ENCODE results near the gene USH1C. TPM values are rescaled to one million over a fixed set of nuclear protein-coding genes. Genes with fewer than 3 reads are reported as not detected.

Gene USH1C
- total RNA-seq, 1 experiment from 2014 or later: 1.0 TPM

GRCh38 chr11:17524221-17524620 lies 20.0 kb downstream of the USH1C start:
- Histone ChIP-seq H2BK20ac (ENCODE audit: low read depth, low read length, poor library complexity, severe bottlenecking) (no peak overlapping the region), H2AFZ (ENCODE audit: low read length) (no peak overlapping the region), H2BK15ac (ENCODE audit: low read depth, low read length) (no peak overlapping the region), H3K56ac (ENCODE audit: insufficient read length, low read depth, low read length) (no peak overlapping the region), H3K27me3 (ENCODE audit: insufficient read depth, low read length) (no peaks in the 10 kb centered on the region), H3K27ac (ENCODE audit: insufficient read length, low read depth, low read length) (no peak overlapping the region), H3T11ph (ENCODE audit: low read length) (no peak overlapping the region), H3K23me2 (ENCODE audit: insufficient read length, low read depth, low read length, poor library complexity, severe bottlenecking) (no peaks in the 10 kb centered on the region), H2BK120ac (ENCODE audit: low read depth, low read length, poor library complexity, severe bottlenecking) (no peak overlapping the region), H3K79me2 (ENCODE audit: insufficient read depth, low read length) (no peaks in the 10 kb centered on the region), H3K23ac (ENCODE audit: insufficient read length, low read depth, low read length) (no peak overlapping the region), H2AK5ac (ENCODE audit: insufficient read length, low read length) (no peak overlapping the region), H3K9me3 (ENCODE audit: control insufficient read depth, low read depth, low read length) (no peaks in the 10 kb centered on the region), H3K4ac (ENCODE audit: low read depth, low read length) (no peak overlapping the region), H2BK5ac (ENCODE audit: insufficient read length, low read length) (no peak overlapping the region), H4K91ac (ENCODE audit: insufficient read length, low read depth, low read length) (no peak overlapping the region), H4K8ac (replicated peaks; ENCODE audit: insufficient read length, low read depth, low read length) (no peak overlapping the region), H3K14ac (ENCODE audit: insufficient read depth, low read length) (no peak overlapping the region), H4K5ac (ENCODE audit: insufficient read length, low read depth, low read length) (no peak overlapping the region), H4K20me1 (ENCODE audit: control insufficient read depth, insufficient read depth, insufficient read length) (no peaks in the 10 kb centered on the region), H3K4me1 (ENCODE audit: insufficient read depth, low read length) (peaks cover 4% of the 10 kb centered on the region; the same call in 1 of the 2 replicates), H3K9ac (ENCODE audit: extremely low read depth, insufficient read length, low read length) (no peak overlapping the region), H3K4me2 (ENCODE audit: insufficient read depth, insufficient read length, low read length) (no peak overlapping the region), H2BK12ac (ENCODE audit: insufficient read length, low read depth, low read length) (no peak overlapping the region), H3K79me1 (ENCODE audit: insufficient read depth, low read depth, low read length, poor library complexity, severe bottlenecking) (no peaks in the 10 kb centered on the region), H3K18ac (ENCODE audit: insufficient read length, low read depth, low read length) (no peak overlapping the region)
- no peaks in the 10 kb centered on the region; the same call in 1 of the 2 replicates for H3K27me3 Mint-ChIP-seq (ENCODE audit: low read depth)
- H3K36me3 Mint-ChIP-seq (ENCODE audit: insufficient read depth in 1 of 3, low read depth in 3 of 3): peaks cover 2 to 4% (median 4%) of the 10 kb centered on the region in 3 experiments; a peak in 6 of 7 replicates
- no peak overlapping the region for H3K4me3 Mint-ChIP-seq
- peaks cover 5% of the 10 kb centered on the region in 2 experiments for H3K4me1 Mint-ChIP-seq
- no peaks in the 10 kb centered on the region for H3K9me3 Mint-ChIP-seq
- no peak overlapping the region for H3K27ac Mint-ChIP-seq
- no peak for TF ChIP-seq CTCF (conservative IDR thresholded peaks at IDR 0.05)
- DNase-seq: no peak
- no CpG with 5 or more reads among the region's 9 CpGs for WGBS (ENCODE audit: extremely low coverage, insufficient read length, low lambda C conversion rate)
